AG09309 (cell line): ENCODE results near the gene PCNA.

ENCODE experiments used
- DNase-seq: peaks from one replicate; pipeline ENCODE4 v3.0.0-alpha.2; 2010; ENCODE audit warnings: low read depth
- H3K4me3 ChIP-seq: 2 replicates; pipeline ENCODE4 v1.5.1; 2011; ENCODE audit warnings: mild to moderate bottlenecking, low read depth, low read length, moderate library complexity; ENCODE audit not compliant: control insufficient read depth
- CTCF ChIP-seq: IDR thresholded peaks from 2 replicates; pipeline ENCODE4 v1.5.1; 2011; ENCODE audit warnings: mild to moderate bottlenecking, low read depth, low read length, inconsistent platforms; ENCODE audit not compliant: insufficient read depth, control insufficient read depth; ENCODE audit errors: missing control alignments

Gene PCNA

DNA sequence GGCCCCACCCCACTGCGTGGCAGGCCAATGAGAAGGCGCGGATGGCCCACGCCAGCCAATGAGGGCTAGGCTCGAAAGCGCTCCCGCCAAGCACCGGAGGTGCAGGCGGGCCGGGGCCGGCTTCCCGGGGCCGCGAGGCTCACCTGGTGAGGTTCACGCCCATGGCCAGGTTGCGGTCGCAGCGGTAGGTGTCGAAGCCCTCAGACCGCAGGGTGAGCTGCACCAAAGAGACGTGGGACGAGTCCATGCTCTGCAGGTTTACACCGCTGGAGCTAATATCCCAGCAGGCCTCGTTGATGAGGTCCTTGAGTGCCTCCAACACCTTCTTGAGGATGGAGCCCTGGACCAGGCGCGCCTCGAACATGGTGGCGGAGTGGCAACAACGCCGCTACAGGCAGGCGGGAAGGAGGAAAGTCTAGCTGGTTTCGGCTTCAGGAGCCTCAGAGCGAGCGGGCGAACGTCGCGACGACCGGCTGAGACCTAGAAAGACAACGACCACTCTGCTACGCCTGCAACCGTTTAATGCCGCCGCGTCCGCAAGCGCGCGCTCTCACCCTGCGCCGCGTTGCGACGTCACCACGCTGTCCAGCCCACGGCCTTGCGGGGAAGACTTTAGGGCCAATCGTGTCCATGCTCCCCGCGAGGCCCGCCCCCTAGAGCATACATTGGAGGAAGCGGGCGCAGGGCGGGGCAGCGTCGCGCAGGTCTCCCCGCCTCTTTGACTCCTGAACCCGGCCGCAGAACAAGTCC, at the start of gene PCNA:
TSS of gene PCNA (minus strand) at position 524 of the 750 bp plus-strand sequence. CDS start at position 364, 160 bp downstream.
- no peak for TF ChIP-seq CTCF
- DNase-seq, result peak; percentile 83
- H3K4me3 ChIP-seq, result peak within 1 kb of the TSS; percentile 69

GRCh38 chr20:5168651-5169396, 49.1 kb upstream of the PCNA start:
- H3K4me3 ChIP-seq, result no peak overlapping the region
- TF ChIP-seq CTCF, result no peak
- no peak for DNase-seq

DNA sequence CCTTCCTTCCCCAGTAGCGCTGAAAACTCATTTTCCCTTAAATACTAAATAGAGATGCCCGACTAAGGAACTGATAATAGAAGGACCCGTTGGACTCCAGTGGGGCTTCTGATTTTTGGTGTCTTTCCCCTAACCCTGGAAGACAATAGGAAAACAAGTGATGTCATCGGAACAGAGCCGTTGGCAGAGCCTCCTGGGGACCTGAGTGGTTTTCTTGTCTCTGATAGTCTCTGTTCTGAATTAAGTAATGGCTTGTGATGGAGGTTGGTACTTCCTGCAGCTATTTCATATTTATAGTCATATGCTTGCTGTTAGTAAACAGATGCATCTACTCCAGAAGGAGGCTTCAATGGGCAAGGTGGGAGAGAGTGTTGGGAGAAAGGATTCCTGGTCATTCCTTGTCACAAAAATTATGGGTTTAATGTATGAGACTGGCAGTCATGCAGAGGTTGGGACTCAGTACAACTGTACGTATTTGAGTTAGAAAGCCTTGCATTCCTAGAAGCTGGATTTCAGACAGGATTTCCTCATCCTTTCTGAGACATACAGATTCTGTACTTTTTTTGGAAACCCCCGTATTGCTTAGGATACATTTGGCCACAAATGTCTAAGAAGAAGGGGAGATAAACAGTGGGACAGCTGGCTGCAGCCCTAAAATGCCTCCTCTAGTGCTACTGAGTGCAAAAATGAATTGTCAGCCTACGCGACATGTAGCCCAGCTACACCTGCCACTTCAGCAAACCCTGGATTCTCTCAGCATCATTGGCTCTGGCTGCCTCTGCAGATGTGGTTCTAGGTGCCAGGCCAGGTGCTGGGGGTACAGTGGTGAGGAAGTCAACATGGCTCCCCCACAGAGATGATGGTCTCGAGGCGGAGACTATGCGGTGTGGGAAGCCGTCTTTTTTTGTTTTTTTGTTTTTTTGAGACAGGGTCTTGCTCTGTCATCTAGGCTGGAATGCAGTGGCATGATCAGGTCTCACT, 45.2 kb upstream of the PCNA start:
- no peak overlapping the region for H3K4me3 ChIP-seq
- no peak for TF ChIP-seq CTCF
- no peak for DNase-seq

DNA sequence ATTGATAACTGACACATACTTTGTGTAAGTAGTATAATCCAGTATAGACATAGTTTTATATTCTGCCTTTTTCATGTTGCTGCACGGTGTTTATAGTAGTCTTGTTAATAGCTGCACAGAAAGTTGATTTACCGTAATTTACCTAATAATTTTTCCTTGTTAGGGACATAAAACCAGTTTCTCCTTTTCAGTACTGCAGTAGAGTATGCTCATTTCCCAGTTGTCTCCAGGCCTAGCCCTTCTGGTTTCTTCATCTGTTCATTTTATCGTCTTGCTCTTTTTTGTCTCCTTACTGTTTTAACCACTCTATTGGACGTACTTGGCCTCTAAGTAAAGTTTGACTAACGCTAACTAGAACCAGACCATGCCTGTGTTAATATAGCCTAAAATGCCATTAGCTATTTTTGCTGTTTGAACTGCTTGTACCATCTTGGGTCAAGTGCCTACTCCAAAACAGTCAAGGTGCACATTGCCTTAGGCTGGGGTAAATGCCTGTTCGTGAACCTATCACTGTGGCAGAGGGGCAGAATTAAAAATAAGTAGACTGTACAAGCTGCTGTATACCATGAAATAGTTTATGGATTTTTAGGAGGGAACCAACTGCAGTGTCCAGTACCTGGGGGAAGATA, 41.9 kb upstream of the PCNA start:
- no peak for DNase-seq
- no peak for TF ChIP-seq CTCF
- no peak overlapping the region for H3K4me3 ChIP-seq

- TF ChIP-seq CTCF, result no peak
- H3K4me3 ChIP-seq, result no peak overlapping the region
- no peak for DNase-seq
Observed at GRCh38 chr20:5160882-5161281, 41.1 kb upstream of the PCNA start.

GRCh38 chr20:5159928-5160327, 40.2 kb upstream of the PCNA start:
- TF ChIP-seq CTCF, result no peak
- DNase-seq, result no peak
- H3K4me3 ChIP-seq, result no peak overlapping the region
